Measurements from ENCODE around the gene TLR1.

GRCh38 chr4:38747629-38748028 is 57.0 kb downstream of the TLR1 start:
- TF ChIP-seq, protein P1, sequence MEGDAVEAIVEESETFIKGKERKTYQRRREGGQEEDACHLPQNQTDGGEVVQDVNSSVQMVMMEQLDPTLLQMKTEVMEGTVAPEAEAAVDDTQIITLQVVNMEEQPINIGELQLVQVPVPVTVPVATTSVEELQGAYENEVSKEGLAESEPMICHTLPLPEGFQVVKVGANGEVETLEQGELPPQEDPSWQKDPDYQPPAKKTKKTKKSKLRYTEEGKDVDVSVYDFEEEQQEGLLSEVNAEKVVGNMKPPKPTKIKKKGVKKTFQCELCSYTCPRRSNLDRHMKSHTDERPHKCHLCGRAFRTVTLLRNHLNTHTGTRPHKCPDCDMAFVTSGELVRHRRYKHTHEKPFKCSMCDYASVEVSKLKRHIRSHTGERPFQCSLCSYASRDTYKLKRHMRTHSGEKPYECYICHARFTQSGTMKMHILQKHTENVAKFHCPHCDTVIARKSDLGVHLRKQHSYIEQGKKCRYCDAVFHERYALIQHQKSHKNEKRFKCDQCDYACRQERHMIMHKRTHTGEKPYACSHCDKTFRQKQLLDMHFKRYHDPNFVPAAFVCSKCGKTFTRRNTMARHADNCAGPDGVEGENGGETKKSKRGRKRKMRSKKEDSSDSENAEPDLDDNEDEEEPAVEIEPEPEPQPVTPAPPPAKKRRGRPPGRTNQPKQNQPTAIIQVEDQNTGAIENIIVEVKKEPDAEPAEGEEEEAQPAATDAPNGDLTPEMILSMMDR (IDR thresholded peaks at IDR 0.05), result no peak
- TF ChIP-seq EZH2 (IDR thresholded peaks at IDR 0.05; ENCODE audit: borderline replicate concordance, insufficient read depth, low read depth, low read length, poor library complexity, severe bottlenecking), result no peak

All from B cell (primary cell).